Caki2 (cell line): Measurements from ENCODE around the gene DGKB. TPM values are rescaled to one million over a fixed set of nuclear protein-coding genes. Genes with fewer than 3 reads are reported as not detected.

Experiments
- DNase-seq: peaks from one replicate; pipeline ENCODE4 v3.0.0-alpha.2; 2015; ENCODE audit warnings: low read depth
- in situ Hi-C: cut with HindIII; loops from 2 replicates; pipeline ENCODE4 v1.10.0; 2016; ENCODE audit warnings: low sequenced_read_pairs, low pct_unique_long_range_greater_than_20kb, mixed read lengths
- total RNA-seq: library from RNA; depleted of rRNA; stranded (reverse); fragments of >200 nt; shearing (Covaris generic); gene quantifications from 2 replicates; pipeline ENCODE4 v1.2.3, GENCODE V29; 2014; ENCODE audit warnings: low replicate concordance

Gene DGKB
- total RNA-seq, 1 experiment from 2014 or later: not detected

GRCh38 chr7:14673202-14673601 is 229.3 kb downstream of the DGKB start:
- no peak for DNase-seq
- in situ Hi-C loops: no loop called here

GRCh38 chr7:14666913-14667312 is 235.6 kb downstream of the DGKB start:
- DNase-seq: no peak
- in situ Hi-C loops: no loop called here

- DNase-seq: no peak
- in situ Hi-C loops: no loop called here
Observed at GRCh38 chr7:14666304-14666703, 236.2 kb downstream of the DGKB start.

- in situ Hi-C loops: no loop called here
- DNase-seq: no peak
Observed at GRCh38 chr7:14639801-14640200, 262.8 kb downstream of the DGKB start.

GRCh38 chr7:14639329-14639728 is 263.2 kb downstream of the DGKB start:
- no peak for DNase-seq
- in situ Hi-C loops: no loop called here

- in situ Hi-C loops: no loop called here
- no peak for DNase-seq
Observed at GRCh38 chr7:14637968-14638367, 264.6 kb downstream of the DGKB start.

GRCh38 chr7:14635955-14636354 is 266.6 kb downstream of the DGKB start:
- in situ Hi-C loops: no loop called here
- DNase-seq: no peak

GRCh38 chr7:14630048-14630447 is 272.5 kb downstream of the DGKB start:
- in situ Hi-C loops: no loop called here
- DNase-seq: no peak

- no peak for DNase-seq
- in situ Hi-C loops: no loop called here
Observed at GRCh38 chr7:14628516-14628915, 274.0 kb downstream of the DGKB start.

- in situ Hi-C loops: no loop called here
- DNase-seq: no peak
Observed at GRCh38 chr7:14626076-14626475, 276.5 kb downstream of the DGKB start.

- in situ Hi-C loops: no loop called here
- DNase-seq: no peak
Observed at GRCh38 chr7:14622559-14622958, 280.0 kb downstream of the DGKB start.

- DNase-seq: no peak
- in situ Hi-C loops: no loop called here
Observed at GRCh38 chr7:14606101-14606500, 296.4 kb downstream of the DGKB start.

- in situ Hi-C loops: no loop called here
Observed at GRCh38 chr7:14604606-14605005, 297.9 kb downstream of the DGKB start.

GRCh38 chr7:14602851-14603250 is 299.7 kb downstream of the DGKB start:
- in situ Hi-C loops: no loop called here
- DNase-seq: no peak

More at GRCh38 chr7:14604606-14605005, 297.9 kb downstream of the DGKB start:
- no peak for DNase-seq

GRCh38 chr7:14600766-14601367 is 301.7 kb downstream of the DGKB start:
- in situ Hi-C loops: no loop called here
- no peak for DNase-seq

- DNase-seq: no peak
- in situ Hi-C loops: no loop called here
Observed at GRCh38 chr7:14598978-14599377, 303.6 kb downstream of the DGKB start.

GRCh38 chr7:14596421-14596820 is 306.1 kb downstream of the DGKB start:
- no peak for DNase-seq
- in situ Hi-C loops: no loop called here

GRCh38 chr7:14590206-14590605 is 312.3 kb downstream of the DGKB start:
- DNase-seq: no peak
- in situ Hi-C loops: no loop called here

- no peak for DNase-seq
- in situ Hi-C loops: no loop called here
Observed at GRCh38 chr7:14585232-14585631, 317.3 kb downstream of the DGKB start.

GRCh38 chr7:14583518-14583917 is 319.0 kb downstream of the DGKB start:
- in situ Hi-C loops: no loop called here

GRCh38 chr7:14582010-14582409 is 320.5 kb downstream of the DGKB start:
- in situ Hi-C loops: no loop called here
- no peak for DNase-seq

More at GRCh38 chr7:14583518-14583917, 319.0 kb downstream of the DGKB start:
- DNase-seq: no peak
